GM21423 (cell line): ENCODE data around the gene FBXL13.
"Not testable (repeated sequence)": the region's sequence is repeated elsewhere in the genome, so short reads cannot be mapped to it uniquely, and the experiment has no call there.

Source experiments
- ATAC-seq: cut with Tn5 transposase; IDR thresholded peaks from one replicate; pipeline ENCODE4 v1.9.1; 2021; ENCODE audit warnings: mild to moderate bottlenecking, moderate library complexity; ENCODE audit not compliant: unreplicated experiment

FBXL13 gene

GRCh38 chr7:102869195-102869594, 205.4 kb downstream of the FBXL13 start:
- no peak for ATAC-seq

GRCh38 chr7:102866535-102867215, 207.9 kb downstream of the FBXL13 start:
- no peak for ATAC-seq

GRCh38 chr7:102864958-102865357, 209.6 kb downstream of the FBXL13 start:
- ATAC-seq, result no peak

- ATAC-seq, result no peak
Observed at GRCh38 chr7:102860351-102860811, 214.2 kb downstream of the FBXL13 start.

GRCh38 chr7:102859799-102860125, 214.8 kb downstream of the FBXL13 start:
- no peak for ATAC-seq

- no peak for ATAC-seq
Observed at GRCh38 chr7:102859084-102859798, 215.4 kb downstream of the FBXL13 start.

GRCh38 chr7:102856036-102856435, 218.6 kb downstream of the FBXL13 start:
- ATAC-seq, result no peak

GRCh38 chr7:102849538-102849937, 225.1 kb downstream of the FBXL13 start:
- ATAC-seq, result no peak

- ATAC-seq, result no peak
Observed at GRCh38 chr7:102849079-102849478, 225.5 kb downstream of the FBXL13 start.

GRCh38 chr7:102845346-102845745, 229.2 kb downstream of the FBXL13 start:
- ATAC-seq, result no peak

- ATAC-seq, result peak; percentile 86
Observed at GRCh38 chr7:102843850-102844249, 230.7 kb downstream of the FBXL13 start.

GRCh38 chr7:102842284-102842683, 232.3 kb downstream of the FBXL13 start:
- no peak for ATAC-seq

GRCh38 chr7:102841290-102841689, 233.3 kb downstream of the FBXL13 start:
- ATAC-seq, result no peak

GRCh38 chr7:102840404-102840803, 234.2 kb downstream of the FBXL13 start:
- ATAC-seq, result no peak

GRCh38 chr7:102838572-102839101, 236.0 kb downstream of the FBXL13 start:
- not testable (repeated sequence) for ATAC-seq

GRCh38 chr7:102837802-102838201, 236.8 kb downstream of the FBXL13 start:
- no peak for ATAC-seq

- no peak for ATAC-seq
Observed at GRCh38 chr7:102836977-102837376, 237.6 kb downstream of the FBXL13 start.

- no peak for ATAC-seq
Observed at GRCh38 chr7:102836191-102836919, 238.2 kb downstream of the FBXL13 start.

- ATAC-seq, result peak; percentile 82
Observed at GRCh38 chr7:102834999-102835398, 239.6 kb downstream of the FBXL13 start.

GRCh38 chr7:102834466-102834865, 240.1 kb downstream of the FBXL13 start:
- ATAC-seq, result no peak

GRCh38 chr7:102833343-102833742, 241.3 kb downstream of the FBXL13 start:
- ATAC-seq, result no peak

- ATAC-seq, result no peak
Observed at GRCh38 chr7:102832674-102833073, 241.9 kb downstream of the FBXL13 start.
